ENCODE results near the gene RGS14.
"Not testable (repeated sequence)": the region's sequence is repeated elsewhere in the genome, so short reads cannot be mapped to it uniquely, and the experiment has no call there.

The RGS14 gene

GRCh38 chr5:177346820-177347219 is 10.9 kb upstream of the RGS14 start:
- no peak for DNase-seq (ENCODE audit: low read depth, low spot score)

GRCh38 chr5:177347699-177348098 is 10.0 kb upstream of the RGS14 start:
- DNase-seq (ENCODE audit: low read depth, low spot score) = no peak

- no peak for DNase-seq (ENCODE audit: low read depth, low spot score)
Measured at GRCh38 chr5:177349362-177349647, 8.4 kb upstream of the RGS14 start.

GRCh38 chr5:177349762-177350161 is 8.0 kb upstream of the RGS14 start:
- no peak for DNase-seq (ENCODE audit: low read depth, low spot score)

GRCh38 chr5:177350776-177351391 is 6.8 kb upstream of the RGS14 start:
- DNase-seq (ENCODE audit: low read depth, low spot score) = no peak

- peak; percentile 91 for DNase-seq (ENCODE audit: low read depth, low spot score)
Measured at GRCh38 chr5:177351392-177352329, 6.1 kb upstream of the RGS14 start, which contains the start of gene LMAN2. Gene LMAN2, minus strand, starts transcription at chr5:177351668. Its CDS starts 21 bp downstream, at chr5:177351647.

- no peak for DNase-seq (ENCODE audit: low read depth, low spot score)
Measured at GRCh38 chr5:177353093-177353492, 4.6 kb upstream of the RGS14 start.

- DNase-seq (ENCODE audit: low read depth, low spot score) = no peak
Measured at GRCh38 chr5:177354256-177354655, 3.5 kb upstream of the RGS14 start.

- DNase-seq (ENCODE audit: low read depth, low spot score) = no peak
Measured at GRCh38 chr5:177354711-177355110, 3.0 kb upstream of the RGS14 start.

GRCh38 chr5:177355162-177355867 is 2.4 kb upstream of the RGS14 start:
- no peak for DNase-seq (ENCODE audit: low read depth, low spot score)

- no peak for DNase-seq (ENCODE audit: low read depth, low spot score)
Measured at GRCh38 chr5:177355868-177356168, 1.9 kb upstream of the RGS14 start.

GRCh38 chr5:177356746-177357145 is 978 bp upstream of the RGS14 start:
- DNase-seq (ENCODE audit: low read depth, low spot score) = no peak

- DNase-seq (ENCODE audit: low read depth, low spot score) = no peak
Measured at GRCh38 chr5:177357146-177357458, 622 bp upstream of the RGS14 start.

GRCh38 chr5:177358370-177358819 is 671 bp downstream of the RGS14 start:
- no peak for DNase-seq (ENCODE audit: low read depth, low spot score)

- no peak for DNase-seq (ENCODE audit: low read depth, low spot score)
Measured at GRCh38 chr5:177359451-177359851, 1.7 kb downstream of the RGS14 start.

- no peak for DNase-seq (ENCODE audit: low read depth, low spot score)
Measured at GRCh38 chr5:177359860-177360259, 2.1 kb downstream of the RGS14 start.

GRCh38 chr5:177360740-177361139 is 3.0 kb downstream of the RGS14 start:
- DNase-seq (ENCODE audit: low read depth, low spot score) = not testable (repeated sequence)

GRCh38 chr5:177361418-177362291 is 3.9 kb downstream of the RGS14 start:
- no peak for DNase-seq (ENCODE audit: low read depth, low spot score)

GRCh38 chr5:177362292-177362609 is 4.5 kb downstream of the RGS14 start:
- no peak for DNase-seq (ENCODE audit: low read depth, low spot score)

GRCh38 chr5:177362610-177363507 is 5.1 kb downstream of the RGS14 start:
- DNase-seq (ENCODE audit: low read depth, low spot score) = no peak

- DNase-seq (ENCODE audit: low read depth, low spot score) = no peak
Measured at GRCh38 chr5:177363565-177363964, 5.8 kb downstream of the RGS14 start.

Data from iPS DF 19.7 (cell line).